Heart left ventricle (tissue), 16 donors: ENCODE results near the gene RHOJ. TPM values are rescaled to one million over a fixed set of nuclear protein-coding genes. Genes with fewer than 3 reads are reported as not detected.

Source experiments
- ATAC-seq, 4 donors: fragments of 200-7000 bp; cut with Tn5 transposase; one replicate each; pipeline ENCODE4 v1.9.1; 2020 to 2022; ENCODE audit warnings: moderate library complexity in 4 of 4, mild to moderate bottlenecking in 3 of 4, moderate number of reproducible peaks in 1 of 4
- DNase-seq, 5 donors: peaks; one replicate each; pipeline ENCODE4 v3.0.0-alpha.2; 2020
- H3K27ac ChIP-seq, 12 donors: fragments of 200-600 bp; sonication (generic) in 4 of 12; one replicate each; pipeline versions ENCODE4 v1.5.0 to v1.8.0; 2016 to 2022; ENCODE audit warnings: mild to moderate bottlenecking in 2 of 12
- H3K27me3 ChIP-seq, 9 donors: fragments of 200-600 bp; sonication (generic) in 2 of 9; one replicate each; pipeline versions ENCODE4 v1.5.1 to v1.8.0; 2016 to 2022; ENCODE audit warnings: mild to moderate bottlenecking in 3 of 9
- H3K36me3 ChIP-seq, 9 donors: fragments of 200-600 bp; sonication (generic) in 2 of 9; one replicate each; pipeline versions ENCODE4 v1.5.0 to v1.8.0; 2018 to 2022; ENCODE audit warnings: mild to moderate bottlenecking in 2 of 9
- H3K4me1 ChIP-seq, 12 donors: fragments of 200-600 bp; sonication (generic) in 4 of 12; one replicate each; pipeline versions ENCODE4 v1.5.0 to v1.8.0; 2016 to 2022; ENCODE audit warnings: mild to moderate bottlenecking in 3 of 12
- H3K4me3 ChIP-seq, 12 donors: fragments of 200-600 bp; sonication (generic) in 4 of 12; one replicate each; pipeline versions ENCODE4 v1.5.0 to v1.8.0; 2017 to 2022; ENCODE audit warnings: mild to moderate bottlenecking in 9 of 12, moderate library complexity in 4 of 12
- H3K9me3 ChIP-seq, 12 donors: fragments of 200-600 bp; sonication (generic) in 4 of 12; one replicate each; pipeline versions ENCODE4 v1.5.0 to v1.8.0; 2016 to 2022; ENCODE audit warnings: mild to moderate bottlenecking in 1 of 12
- CTCF ChIP-seq, 12 donors: fragments of 200-600 bp; sonication (generic) in 4 of 12; IDR thresholded peaks; one replicate each; pipeline versions ENCODE4 v1.5.0 to v1.8.0; 2018 to 2022; ENCODE audit warnings: antibody characterized with exemption in 12 of 12, mild to moderate bottlenecking in 5 of 12
- POLR2A ChIP-seq, 2 donors: fragments of 450-650 bp; IDR thresholded peaks; one replicate each; pipeline ENCODE4 v1.6.1; 2017; ENCODE audit warnings: antibody characterized with exemption in 2 of 2, mild to moderate bottlenecking in 2 of 2, moderate library complexity in 2 of 2
- whole genome bisulfite sequencing, 4 donors: extraction: QIAGEN DNeasy Blood & Tissue Kit in 2 of 4; methylation state at CpG; one replicate each; pipeline versions ENCODE4 v1.1.5 to v1.1.7; 2013 to 2018; 5-methylcytosine and 5-hydroxymethylcytosine counted together
- intact Hi-C, 10 donors: fragments of 100-400 bp; cut with DNase I; formaldehyde crosslinking; loops; one replicate each; pipeline versions ENCODE4 v1.11.1 to v1.14.2; 2022
- polyA plus RNA-seq, 2 donors: library from polyadenylated mRNA; stranded (reverse); fragments of 200-250 nt; gene quantifications; one replicate each; pipeline ENCODE4 v1.2.3, GENCODE V29; 2013
- total RNA-seq, 9 donors: library from RNA; depleted of rRNA in 2 of 9; stranded (reverse); fragments of >200 nt in 2 of 9; fragmentation: NEBNext Ultra II Directional in 3 of 9; extraction: Animal tissue kit (Norgen Biotek cat#: 25700) in 3 of 9; gene quantifications; one replicate each; pipeline versions ENCODE4 v1.1.0 to v1.2.4, GENCODE V29; 2016 to 2023
- donor health status: ischemic (EF 13 %, LVEDD 7.1; RV severe dilation, severe dysfunction).
- donor health status: healthy with polysubstance abuse.
- donor health status: DM: no; HTN: yes; CAD: no.
- donor health status: DM: no; HTN: no; CAD: no.
- donor health status: ischemic (EF 25% LVEDD 6.9; RV normal size, moderate dysfunction).
- donor health status: ischemic (EF 25% LVEDD 5.7; RV mildly dilated, moderate dysfunction).
- donor health status: healthy.
- donor health status: DM: yes; HTN: yes; CAD: no.
- donor health status: ischemic (EF 35%, LVEDD 5.7; RV mildly dilated, moderate dysfunction).
- donor health status: nonischemic (EF 11% LVEDD 7.7; RV severe dilation, severe dysfunction).
- donor health status: DM: yes; HTN: yes; CAD: no.
- donor health status: PGD.
- donor health status: ischemic (EF 29% LVEDD 5.4; RV normal size, mild dysfunction).
- donor health status: nonischemic (EF 23%, LVEDD 6.1; RV moderate dilation, normal function).

RHOJ gene
- total and polyA plus RNA-seq, 11 donors: 6.5 to 26.0 (median 10.6) TPM

- Histone ChIP-seq H3K4me1 (peaks cover 0 to 18% (median 2%) of the 10 kb centered on the region in 12 donors), H3K27ac (no peak overlapping the region), H3K27me3 (no peaks in the 10 kb centered on the region), H3K4me3 (no peak overlapping the region), H3K9me3 (peaks cover 0 to 13% (median 0%) of the 10 kb centered on the region in 12 donors), H3K36me3 (peaks cover 0 to 9% (median 0%) of the 10 kb centered on the region in 9 donors)
- TF ChIP-seq CTCF (IDR thresholded peaks at IDR 0.05) (no peak), POLR2A (IDR thresholded peaks at IDR 0.05) (no peak)
- DNase-seq: no peak
- ATAC-seq: no peak
- 66 to 87% (median 84%) methylated on average over 3 of the region's 3 CpGs for WGBS, 4 donors
- intact Hi-C loops: no loop called here
Observed at GRCh38 chr14:63267171-63267570, 62.9 kb downstream of the RHOJ start.

- Histone ChIP-seq H3K36me3 (peaks cover 0 to 12% (median 0%) of the 10 kb centered on the region in 9 donors), H3K4me3 (no peak overlapping the region), H3K9me3 (peaks cover 0 to 13% (median 0%) of the 10 kb centered on the region in 12 donors), H3K4me1 (peaks cover 0 to 28% (median 6%) of the 10 kb centered on the region in 12 donors), H3K27ac (no peak overlapping the region), H3K27me3 (no peaks in the 10 kb centered on the region)
- 94 to 98% (median 96%) methylated on average over 5 of the region's 5 CpGs for WGBS, 4 donors
- ATAC-seq (no peak), DNase-seq (no peak)
- intact Hi-C loops: no loop called here
- TF ChIP-seq CTCF (IDR thresholded peaks at IDR 0.05) (no peak), POLR2A (IDR thresholded peaks at IDR 0.05) (no peak)
Observed at GRCh38 chr14:63268771-63269170, 64.5 kb downstream of the RHOJ start.

- ATAC-seq: peak in 1 of 4 donors; percentile 35
- intact Hi-C loops: loop anchor here in 1 of 10 donors (10.0 kb wide), 1 partner anchor 1095 kb away; no protein-coding TSS in a partner anchor
- H3K9me3 ChIP-seq: peaks cover 0 to 10% (median 0%) of the 10 kb centered on the region in 12 donors
- H3K27me3 ChIP-seq: no peaks in the 10 kb centered on the region
- no peak for TF ChIP-seq POLR2A (IDR thresholded peaks at IDR 0.05)
- no peak for TF ChIP-seq CTCF (IDR thresholded peaks at IDR 0.05)
- WGBS, 4 donors: 82 to 89% (median 85%) methylated on average over 11 of the region's 11 CpGs
- no peak overlapping the region for H3K4me3 ChIP-seq
- no peak overlapping the region for H3K27ac ChIP-seq
- no peak for DNase-seq
- H3K36me3 ChIP-seq: peaks cover 0 to 12% (median 0%) of the 10 kb centered on the region in 9 donors
- peaks cover 0 to 29% (median 6%) of the 10 kb centered on the region in 12 donors for H3K4me1 ChIP-seq
Observed at GRCh38 chr14:63269561-63270225, 65.5 kb downstream of the RHOJ start.

- Histone ChIP-seq H3K4me1 (peaks cover 0 to 36% (median 8%) of the 10 kb centered on the region in 12 donors), H3K36me3 (peaks cover 0 to 14% (median 0%) of the 10 kb centered on the region in 9 donors), H3K27me3 (no peaks in the 10 kb centered on the region), H3K27ac (peak overlapping the region in 6 of 12 donors; percentile 25 to 69 (median 50)), H3K9me3 (no peaks in the 10 kb centered on the region), H3K4me3 (no peak overlapping the region)
- no peak for TF ChIP-seq POLR2A (IDR thresholded peaks at IDR 0.05)
- TF ChIP-seq CTCF (IDR thresholded peaks at IDR 0.05): no peak
- WGBS, 4 donors: 56 to 70% (median 67%) methylated on average over 3 of the region's 3 CpGs
- DNase-seq (no peak), ATAC-seq (no peak)
- intact Hi-C loops: loop anchor here in 1 of 10 donors (10.0 kb wide), 1 partner anchor 1098 kb away; no protein-coding TSS in a partner anchor
Observed at GRCh38 chr14:63273129-63273528, 68.9 kb downstream of the RHOJ start.
